Activated T-cell treated with anti-CD3 and anti-CD28 coated beads for 24 hours (primary cell): ENCODE data around the gene ADAM22.

ENCODE experiments used
- DNase-seq: peaks from one replicate; pipeline ENCODE4 v3.0.0-alpha.2; 2020; ENCODE audit warnings: low read depth

The ADAM22 gene

DNA sequence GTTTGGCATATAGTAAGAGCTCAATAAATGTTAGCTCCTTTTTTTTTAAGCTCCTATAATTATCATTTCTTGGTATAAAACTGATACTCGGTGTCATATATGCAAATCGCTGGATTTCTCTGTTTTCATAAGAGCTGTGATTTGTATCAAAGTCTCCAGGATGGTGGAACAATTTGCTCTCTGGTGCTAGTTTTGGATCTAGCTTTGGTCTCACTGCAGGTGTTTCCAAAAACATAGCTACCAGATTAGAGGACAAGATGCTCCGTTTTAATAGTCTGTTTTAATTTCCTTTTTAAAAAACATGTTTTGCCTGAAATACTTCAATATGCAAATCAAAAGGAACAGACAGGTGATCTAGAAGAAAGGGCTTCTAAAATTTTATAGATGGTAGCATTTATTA, 25.3 kb downstream of the ADAM22 start:
- DNase-seq = no peak

DNA sequence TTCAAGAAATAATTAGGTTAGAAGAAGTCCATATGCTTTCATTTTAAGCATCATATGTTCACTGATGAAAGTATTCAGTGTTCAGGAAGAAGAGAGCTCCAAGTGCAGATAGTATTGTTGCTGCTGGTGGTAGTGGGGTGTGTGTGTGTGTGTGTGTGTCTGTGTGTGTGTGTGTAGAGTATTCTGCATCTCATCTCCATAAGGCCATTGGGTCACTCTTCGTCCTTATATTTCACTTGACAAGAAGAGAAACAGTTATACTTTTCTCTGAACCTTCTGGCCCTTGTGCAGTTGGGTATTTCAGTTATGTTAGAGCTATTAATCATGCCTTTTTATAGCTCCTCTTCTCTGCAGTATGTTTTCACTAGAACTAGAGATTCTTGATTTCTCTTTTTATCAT, 26.2 kb downstream of the ADAM22 start:
- DNase-seq = no peak

DNA sequence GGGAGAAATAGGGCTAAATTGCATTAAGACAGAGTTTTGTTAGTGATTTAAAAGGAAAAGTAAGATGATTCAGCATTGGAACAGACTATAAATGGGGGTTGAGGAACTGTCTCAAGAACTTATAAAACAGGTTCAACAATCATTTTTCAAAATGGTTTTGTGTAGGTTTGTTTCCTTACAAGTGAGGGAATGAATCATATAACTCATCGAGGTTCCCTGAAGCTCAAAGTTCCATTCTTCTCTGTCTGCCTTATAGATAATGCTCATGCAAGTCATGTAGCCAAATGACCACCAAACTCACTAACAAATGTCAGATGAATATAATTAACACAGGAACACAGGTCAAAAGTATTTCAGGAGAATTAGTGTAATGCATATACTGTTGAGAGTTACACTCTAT, 27.7 kb downstream of the ADAM22 start:
- no peak for DNase-seq

DNA sequence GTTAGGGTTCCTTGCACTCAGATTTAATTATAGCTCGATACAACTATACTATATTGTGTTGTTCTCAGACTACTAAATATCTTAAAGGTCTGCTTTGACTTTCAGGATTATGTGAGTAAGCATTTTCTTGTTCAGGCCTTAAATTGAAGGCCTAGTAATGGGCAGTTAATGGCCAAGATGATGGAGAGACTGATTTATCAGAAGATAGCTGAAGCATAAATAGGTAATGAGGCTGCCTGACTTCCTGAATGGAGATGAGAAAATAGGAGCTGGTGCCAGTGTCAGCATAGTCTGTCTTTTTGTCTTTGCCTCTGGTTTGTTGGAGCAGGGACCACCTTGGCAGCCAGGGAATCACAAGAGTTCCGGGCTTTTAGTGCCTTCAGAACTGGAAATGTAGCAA, 32.2 kb downstream of the ADAM22 start:
- no peak for DNase-seq

DNA sequence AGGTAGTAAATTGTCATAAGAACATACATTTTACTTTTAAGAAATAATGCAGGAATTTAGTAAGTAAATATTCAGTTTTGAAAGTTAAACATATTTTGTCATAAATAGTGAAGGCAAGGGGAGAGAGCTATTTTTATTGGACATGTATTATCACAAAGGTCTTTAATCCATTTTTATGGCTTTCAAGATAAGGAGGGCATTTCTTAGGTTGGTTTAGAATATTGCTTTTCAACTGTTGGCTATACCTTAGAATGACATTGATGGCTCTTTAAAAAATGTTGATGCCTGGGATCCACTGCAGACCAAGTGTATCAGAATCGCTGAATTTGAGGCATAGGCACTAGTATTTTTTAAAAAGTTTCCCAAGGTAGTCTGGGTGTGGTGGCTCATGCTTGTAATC, 34.0 kb downstream of the ADAM22 start:
- no peak for DNase-seq

DNA sequence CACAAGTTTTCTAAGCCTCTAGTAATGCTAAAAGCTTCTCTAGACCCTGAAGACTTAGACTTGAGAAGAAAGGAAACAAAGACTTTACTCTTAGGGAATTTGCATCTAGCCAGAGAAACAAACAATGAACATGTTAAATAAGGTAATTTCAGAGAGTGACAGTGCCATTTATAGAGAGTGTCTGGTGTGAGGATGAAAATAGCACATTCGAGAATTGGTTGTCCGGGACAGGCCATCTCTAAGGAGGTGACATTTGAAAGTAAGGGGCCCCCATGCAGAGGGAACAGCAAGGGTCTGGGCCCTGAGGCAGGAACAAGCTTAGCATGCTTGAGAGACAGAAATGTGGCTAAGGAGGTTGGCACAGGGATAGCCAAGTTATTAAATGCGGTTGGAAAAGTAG, 48.1 kb downstream of the ADAM22 start:
- DNase-seq = no peak

DNA sequence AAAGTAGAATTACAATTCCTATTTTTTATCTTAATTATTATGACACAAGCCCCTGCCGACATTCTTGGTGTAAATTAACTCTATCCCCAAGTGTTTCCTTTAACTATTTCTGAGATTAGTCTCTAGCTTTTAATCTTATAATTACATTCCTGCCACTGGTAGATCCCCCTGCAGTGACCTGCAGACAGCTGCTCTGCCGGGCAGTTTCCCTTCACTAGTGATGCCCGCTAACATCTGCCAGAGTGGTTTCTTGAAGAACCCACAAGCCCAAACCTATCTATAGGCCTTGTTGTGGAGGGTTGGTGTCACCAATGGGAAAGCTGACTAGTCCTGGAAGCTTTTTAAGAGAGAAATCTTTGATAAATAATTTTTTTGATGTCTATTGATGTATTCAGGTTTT, 50.0 kb downstream of the ADAM22 start:
- no peak for DNase-seq

DNA sequence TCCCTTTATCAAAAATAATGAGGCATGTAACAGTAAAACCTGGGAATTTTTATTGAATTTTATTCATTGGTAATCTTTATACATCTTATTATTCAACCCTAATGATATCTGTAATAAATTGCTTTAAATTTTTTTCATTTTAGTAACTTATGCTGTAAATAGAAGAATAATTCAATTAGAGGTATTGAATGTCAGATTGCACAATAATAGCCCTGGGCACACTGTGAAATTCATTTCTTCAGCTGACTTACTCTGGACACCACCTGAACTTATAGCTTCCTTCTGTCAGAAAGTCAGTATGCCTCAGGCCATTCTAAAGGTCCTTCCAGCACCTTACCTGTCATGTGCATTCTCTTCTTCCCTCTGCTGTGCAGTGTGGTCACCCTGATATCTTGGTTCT, 59.2 kb downstream of the ADAM22 start:
- DNase-seq = no peak

DNA sequence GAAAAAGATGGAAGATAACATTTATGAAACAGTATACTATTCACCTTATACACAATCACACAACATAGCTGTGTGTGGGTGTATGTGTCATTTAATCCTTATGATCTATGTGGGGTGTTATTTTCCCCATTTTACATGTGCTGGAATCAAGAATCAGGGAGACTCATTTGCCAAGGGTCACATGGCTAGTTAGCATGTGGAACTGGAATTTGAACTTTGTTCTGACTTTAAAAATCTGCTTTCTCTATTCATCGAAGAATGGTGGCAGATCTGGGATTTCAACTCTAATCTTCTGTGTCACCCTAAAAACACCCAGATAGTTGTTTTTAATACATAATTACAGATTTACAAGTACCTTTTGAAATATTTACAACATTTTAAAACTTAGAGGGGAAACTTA, 65.2 kb downstream of the ADAM22 start:
- DNase-seq = no peak

DNA sequence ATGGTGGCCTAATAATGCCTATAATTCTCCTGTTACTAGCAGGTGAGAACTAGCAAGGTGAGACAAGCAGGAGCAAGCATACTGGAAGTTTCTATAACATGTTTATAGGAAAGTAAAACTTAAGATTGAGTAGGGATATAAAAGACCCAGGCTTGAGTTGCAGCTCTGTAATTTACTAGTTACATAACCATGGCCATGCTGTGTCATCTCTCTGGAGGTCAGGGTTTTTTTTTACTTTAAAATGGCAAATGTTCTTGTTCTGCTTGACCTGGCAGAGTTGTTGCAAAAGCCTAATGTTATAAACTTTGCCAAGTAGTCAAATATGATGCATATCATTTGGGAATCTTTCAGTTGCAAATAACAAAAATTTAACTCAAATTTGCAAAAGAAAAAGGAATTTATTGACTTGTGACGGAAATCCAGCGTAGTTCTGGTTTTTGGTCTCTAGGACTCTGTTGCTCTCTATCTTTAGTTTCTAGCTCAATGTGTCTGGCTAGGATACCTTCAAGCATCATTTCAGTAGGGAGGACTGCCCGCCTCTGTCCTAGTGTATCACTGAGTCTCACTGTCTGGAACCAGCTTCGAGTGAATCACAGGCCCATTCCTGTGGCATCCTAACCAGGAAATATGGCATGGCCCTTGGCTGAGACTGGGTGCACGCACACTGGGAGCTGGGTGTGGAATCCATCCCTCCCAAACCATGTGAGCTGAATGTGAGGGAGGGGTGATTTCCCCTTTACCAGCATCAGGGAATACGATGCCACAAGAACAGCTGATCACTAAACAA, 67.9 kb downstream of the ADAM22 start:
- no peak for DNase-seq

DNA sequence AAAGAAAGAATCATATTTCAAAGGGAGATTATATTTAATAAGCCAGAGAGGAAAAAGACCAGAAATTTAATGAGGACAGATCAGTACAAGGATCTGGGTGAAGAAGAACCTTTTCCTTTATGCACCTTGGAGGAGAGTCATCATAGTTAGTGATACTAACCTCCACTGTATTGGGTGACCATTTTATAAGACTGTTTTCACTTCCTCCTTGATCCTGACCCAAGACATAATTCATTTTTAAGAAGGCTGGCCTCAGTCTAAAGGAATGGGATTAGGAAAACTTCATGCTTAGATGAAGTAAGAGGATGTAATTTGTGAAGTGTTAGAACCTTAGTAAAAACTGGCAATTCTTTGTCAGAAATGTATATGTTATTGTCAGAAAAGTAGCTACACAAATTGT, 68.6 kb downstream of the ADAM22 start:
- no peak for DNase-seq

DNA sequence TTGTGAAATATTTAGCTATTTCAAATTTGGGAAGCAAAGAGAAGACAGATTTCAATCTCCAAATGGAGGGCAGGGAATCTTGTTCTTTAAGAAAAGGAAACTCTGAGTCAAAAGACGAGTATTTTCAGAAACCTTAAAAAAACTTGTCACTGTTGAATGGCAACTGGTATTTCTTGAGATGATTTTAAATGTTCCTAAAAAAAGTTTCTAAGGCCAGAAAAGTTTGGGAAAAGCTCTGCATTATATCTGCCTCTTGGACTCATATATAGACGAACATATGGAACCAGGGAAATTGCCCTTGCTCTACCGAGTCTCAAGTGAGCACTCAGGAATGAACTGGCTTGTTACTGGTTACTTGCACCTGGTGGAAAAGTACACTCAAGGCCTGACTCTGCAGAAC, 69.5 kb downstream of the ADAM22 start:
- no peak for DNase-seq

DNA sequence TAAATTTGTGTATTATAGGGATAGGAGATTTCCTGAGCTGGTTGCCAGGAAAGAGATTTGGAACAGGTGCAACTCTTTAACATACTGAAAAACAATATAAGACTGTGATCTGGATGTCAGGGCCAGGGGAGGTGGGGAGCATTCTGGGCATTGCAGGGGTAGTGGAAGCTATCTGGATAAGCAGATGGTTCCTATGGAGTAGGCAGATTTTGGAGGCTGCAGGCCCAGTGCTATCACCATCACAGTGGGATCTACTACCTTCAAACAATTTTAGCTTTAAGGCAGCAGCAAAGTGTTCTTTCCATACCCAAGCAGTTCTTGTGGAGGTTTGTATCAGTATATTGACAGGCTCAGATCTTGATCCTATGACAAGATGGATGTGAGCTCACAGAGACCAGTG, 71.1 kb downstream of the ADAM22 start:
- no peak for DNase-seq

DNA sequence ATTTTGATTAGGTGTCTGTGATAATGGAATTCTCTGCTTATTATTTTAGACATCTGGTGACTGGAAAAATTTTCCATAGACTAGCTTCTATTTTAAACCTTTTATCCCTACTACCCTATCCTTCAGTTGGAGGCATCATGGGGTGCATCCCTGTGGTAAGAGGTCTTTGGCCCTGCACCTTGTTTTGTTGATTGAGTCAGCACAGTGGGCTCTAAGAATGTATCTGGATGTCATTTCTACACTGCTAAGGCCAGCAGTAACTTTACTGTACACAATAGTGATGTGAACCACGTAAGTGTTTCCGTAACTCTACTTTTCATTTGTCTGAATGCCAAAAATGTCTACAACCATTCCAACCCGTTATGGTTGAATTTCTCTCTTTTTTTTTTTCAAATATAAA, 75.6 kb downstream of the ADAM22 start:
- no peak for DNase-seq

DNA sequence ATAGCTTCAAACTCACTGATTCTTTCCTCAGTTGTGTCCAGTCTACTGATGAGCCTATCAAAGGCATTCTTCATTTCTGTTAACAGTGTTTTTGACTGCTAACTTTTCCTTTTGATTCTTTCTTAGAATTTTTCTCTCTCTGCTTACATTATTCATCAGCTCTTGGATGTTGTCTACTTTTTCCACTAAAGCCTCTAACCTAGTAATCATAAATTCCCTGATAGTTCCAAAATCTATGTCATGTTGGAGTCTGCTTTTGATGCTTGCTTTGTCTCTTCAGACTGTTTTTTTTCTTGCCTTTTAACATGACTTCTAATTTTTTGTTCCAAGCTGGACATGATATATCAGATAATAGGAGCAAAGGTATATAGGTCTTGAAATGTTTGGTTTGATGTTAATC, 78.0 kb downstream of the ADAM22 start:
- DNase-seq = no peak

DNA sequence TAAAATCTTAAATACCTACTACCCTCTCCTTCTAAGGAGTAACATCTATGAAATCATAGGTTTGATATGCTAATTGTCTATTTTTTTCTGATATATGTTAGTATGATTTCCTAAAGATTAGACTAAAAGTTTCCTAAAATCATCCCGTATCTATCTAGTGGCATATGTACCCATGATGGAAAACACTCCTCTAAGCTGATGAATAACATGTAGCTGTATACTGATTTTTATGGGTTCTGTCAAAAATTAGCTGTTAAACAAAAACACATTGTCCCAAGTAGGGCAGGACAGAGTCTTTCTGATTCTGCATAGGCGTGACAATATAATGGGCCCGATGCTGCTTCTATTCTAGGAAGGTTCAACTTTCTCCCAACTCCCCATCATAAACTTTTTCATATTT, 79.9 kb downstream of the ADAM22 start:
- no peak for DNase-seq

DNA sequence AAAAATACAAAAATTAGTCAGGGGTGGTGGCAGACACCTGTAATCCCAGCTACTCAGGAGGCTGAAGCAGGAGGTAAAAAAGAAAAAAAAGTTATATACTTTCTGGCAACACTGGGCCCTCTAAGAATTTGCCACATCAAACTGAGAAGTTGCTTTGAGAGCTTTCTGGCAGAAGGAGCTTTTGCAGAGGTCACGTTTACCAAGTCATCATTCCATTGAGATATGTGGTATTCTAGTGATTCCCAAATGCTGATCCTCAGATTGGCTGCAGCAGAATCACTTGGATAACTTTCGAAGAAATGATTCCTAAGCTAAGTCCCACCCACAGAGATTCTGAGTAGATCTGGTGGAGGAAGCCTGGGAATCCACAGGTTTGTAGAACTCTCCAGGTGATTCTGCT, 80.5 kb downstream of the ADAM22 start:
- DNase-seq = no peak

DNA sequence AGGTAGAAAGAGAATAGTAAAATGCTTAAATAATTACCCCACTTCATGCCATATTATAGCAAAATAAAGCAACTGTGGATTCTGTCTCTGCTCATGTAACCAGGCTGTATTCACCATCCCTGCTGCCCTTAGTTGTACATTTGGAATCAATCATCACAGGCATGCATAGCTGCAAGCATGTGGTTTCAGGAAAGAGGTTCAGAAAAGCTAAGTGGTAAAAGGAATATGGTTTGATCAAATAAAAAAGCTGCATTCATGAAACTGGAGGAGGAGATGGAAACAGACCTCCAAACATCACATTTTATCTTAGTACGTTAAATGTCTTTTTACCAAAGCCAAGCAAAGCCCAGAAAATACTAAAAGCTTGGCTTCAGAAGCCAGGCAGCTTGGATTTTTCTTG, 81.3 kb downstream of the ADAM22 start:
- DNase-seq = no peak

DNA sequence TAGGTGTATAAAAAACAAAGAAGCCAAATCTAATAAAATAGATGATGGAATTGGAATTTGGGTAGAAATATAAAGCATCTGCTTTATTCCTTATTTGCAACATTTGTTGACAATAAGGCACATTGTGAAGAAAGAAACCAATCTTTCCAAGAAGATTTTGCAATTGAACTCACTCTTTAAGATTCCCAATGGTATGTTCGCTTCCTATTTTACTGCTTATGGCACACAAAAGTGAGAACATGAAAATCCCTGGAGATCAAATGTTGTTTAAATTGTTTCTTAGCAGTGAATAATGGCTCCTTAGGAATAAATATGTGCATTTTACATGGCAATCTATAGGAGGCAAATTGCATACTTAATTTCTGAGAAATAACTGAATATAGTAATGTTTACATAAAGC, 84.5 kb downstream of the ADAM22 start:
- no peak for DNase-seq

DNA sequence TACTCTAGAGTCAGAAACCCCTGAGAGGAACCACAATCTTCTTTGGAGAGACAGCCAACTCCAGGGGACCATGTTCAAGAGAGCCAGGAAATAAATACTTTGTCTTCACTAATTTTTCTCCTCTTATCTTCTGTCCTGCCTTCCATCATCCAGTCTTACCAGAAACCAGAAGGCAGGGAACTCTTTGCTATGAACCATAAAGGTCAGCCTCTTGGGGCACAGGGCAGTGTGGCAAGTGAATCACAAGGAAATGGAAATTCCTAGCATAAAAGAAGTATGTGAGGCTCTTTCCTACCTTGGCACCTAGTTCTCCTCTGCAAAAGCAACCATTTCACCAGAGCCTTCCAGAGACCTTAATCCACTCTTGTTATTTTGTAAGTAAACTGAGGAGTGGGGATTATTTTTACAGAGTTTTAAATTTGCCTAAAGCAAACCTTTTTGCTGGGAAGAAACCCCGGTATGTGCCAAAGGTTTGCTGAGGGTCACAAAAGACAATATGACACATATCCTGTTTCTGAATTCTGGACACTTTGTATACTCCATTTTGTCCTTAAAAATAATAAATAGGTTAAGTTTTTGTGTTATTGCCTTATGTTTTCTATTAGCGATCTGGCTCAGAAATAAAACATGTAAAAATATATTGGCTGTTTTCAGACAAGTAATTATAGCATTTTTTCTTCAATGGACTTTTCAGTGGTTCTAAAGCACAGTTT, 87.1 kb downstream of the ADAM22 start:
- DNase-seq = no peak

DNA sequence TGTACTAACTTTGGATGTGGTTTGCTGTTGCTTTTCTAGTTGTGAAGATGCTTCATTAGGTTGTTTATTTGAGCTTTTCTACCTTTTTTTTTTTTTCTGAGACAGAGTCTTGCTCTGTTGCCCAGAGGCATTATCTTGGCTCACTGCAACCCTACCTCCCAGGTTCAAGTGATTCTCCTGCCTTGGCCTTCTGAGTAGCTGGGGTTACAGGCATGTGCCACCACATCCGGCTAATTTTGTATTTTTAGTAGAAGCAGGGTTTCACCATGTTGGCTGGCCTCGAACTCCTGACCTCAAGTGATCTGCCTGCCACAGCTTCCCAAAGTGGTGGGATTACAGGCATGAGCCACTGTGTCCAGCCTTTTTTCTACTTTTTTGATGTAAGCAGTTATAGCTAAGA, 93.7 kb downstream of the ADAM22 start:
- no peak for DNase-seq

DNA sequence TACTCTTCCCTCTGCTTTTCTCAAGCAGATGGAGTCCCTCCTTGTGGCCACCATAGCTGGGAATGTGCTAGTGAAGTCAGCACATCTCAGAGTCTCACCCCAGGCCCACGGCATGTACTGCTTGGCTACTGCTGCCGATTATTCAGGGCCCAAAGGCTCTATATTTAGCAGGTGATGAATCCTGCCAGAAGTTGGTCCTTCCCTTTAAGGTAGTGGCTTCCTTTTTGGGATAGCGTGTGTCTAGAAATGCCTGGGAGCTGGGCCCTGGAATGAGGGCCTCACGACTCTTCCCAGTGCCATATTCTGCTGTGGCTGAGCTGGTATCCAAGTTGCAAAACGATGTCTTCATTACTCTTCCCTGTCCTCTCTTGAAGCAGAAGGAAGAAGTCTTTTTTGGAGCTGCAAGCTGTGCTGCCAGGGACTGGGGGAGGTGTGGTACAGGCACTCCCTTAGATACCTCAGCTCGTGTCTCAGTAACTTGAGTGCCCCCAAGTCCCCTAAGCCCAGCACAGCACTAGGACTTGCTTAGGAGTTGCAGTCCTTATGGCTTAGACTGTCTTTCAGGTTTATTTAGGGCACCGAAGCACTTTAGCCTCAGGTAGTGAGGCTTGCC, 100.1 kb downstream of the ADAM22 start:
- DNase-seq = no peak

DNA sequence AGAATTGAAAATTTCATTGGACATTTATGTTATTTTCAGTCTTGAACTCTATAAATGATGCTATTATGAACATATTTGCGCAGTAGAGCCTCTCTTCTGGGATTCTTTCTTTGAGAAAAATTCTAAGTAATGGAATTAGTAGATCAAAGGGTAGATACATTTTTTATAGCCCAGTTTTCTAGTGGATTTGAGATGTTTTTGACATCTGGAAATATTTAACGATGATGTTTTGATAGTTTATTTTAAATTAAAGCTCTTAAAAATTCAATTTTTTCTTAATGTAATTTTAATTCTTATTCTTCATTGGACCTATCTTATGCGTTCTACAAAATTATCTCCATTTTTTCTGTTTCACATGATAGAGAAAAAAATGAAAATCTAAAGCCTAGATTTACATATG, 103.0 kb downstream of the ADAM22 start:
- no peak for DNase-seq

DNA sequence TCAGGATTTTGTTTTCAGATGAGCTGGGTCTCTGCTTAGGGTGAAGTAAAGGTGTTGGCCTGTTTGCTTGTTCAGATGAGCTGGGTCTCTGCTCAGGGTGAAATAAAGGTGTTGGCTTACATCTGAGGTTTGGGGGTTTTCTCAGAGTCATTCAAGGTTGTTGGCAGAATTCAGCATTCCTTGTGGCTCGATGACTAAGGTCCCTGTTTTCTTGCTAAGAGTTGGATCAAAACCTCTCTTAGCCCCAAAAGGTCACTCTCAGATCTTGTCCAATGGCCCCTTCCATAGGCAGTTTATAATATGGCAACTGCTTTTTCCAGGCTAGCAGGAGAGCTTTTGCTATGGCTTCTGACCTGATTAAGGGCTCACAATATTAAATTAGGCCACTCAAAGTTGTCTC, 106.6 kb downstream of the ADAM22 start:
- no peak for DNase-seq
